Renal pelvis (tissue), 4 donors: ENCODE measurements around the gene EHMT1. TPM values are rescaled to one million over a fixed set of nuclear protein-coding genes. Genes with fewer than 3 reads are reported as not detected.
"Not testable (repeated sequence)": the region's sequence is repeated elsewhere in the genome, so short reads cannot be mapped to it uniquely, and the experiment has no call there.

ENCODE experiments used
- DNase-seq: peaks from one replicate; pipeline ENCODE4 v3.0.0-alpha.2; 2013
- polyA plus RNA-seq, 3 donors: library from polyadenylated mRNA; unstranded; fragments of 120-200 nt; gene quantifications; one replicate each; pipeline ENCODE4 v1.2.1, GENCODE V29; 2013; ENCODE audit not compliant: insufficient read length in 3 of 3

Gene EHMT1
- polyA plus RNA-seq, 3 donors: 80.4 to 83.4 (median 82.8) TPM

DNA sequence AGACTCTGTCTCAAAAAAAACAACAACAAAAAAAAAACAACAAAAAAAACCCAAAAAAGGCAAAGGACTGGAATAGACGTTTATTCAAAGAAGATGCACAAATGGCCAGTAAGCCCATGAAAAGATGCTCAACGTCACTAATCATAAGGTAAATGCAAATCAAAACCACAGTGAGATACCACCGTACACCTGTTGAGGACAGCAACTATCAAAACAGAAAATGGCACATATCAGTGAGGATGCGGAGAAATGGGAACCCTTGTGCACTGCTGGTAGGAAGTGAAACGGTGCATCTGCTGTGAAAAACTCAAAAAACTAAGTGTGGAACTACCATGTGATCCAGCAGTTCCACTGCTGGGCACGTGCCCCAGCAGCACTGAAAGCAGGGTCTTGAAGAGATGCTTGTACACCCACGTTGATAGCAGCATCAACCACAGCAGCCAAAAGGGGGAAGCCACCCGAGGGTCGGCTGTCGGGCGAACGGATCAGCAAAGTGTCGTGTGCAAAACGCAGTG, 119.4 kb downstream of the EHMT1 start:
- not testable (repeated sequence) for DNase-seq

DNA sequence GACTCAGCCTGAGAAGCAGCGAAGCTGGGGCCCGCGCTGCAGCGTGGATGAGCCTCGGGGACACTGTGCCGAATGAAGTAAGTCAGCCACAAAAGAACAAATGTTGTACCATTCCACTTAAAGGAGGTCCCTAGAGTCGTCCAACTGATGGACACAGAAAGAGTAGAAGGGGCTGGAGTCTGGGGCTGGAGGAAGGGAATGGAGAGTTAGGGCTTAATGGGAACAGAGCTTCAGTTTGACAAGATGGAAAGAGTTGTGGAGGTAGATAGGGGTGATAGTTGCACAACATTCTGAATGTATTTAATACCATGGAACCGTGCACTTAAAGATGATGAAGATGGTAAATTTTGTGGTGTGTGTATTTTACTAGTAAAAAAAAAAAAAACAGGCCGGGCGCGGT, 119.9 kb downstream of the EHMT1 start:
- no peak for DNase-seq

DNA sequence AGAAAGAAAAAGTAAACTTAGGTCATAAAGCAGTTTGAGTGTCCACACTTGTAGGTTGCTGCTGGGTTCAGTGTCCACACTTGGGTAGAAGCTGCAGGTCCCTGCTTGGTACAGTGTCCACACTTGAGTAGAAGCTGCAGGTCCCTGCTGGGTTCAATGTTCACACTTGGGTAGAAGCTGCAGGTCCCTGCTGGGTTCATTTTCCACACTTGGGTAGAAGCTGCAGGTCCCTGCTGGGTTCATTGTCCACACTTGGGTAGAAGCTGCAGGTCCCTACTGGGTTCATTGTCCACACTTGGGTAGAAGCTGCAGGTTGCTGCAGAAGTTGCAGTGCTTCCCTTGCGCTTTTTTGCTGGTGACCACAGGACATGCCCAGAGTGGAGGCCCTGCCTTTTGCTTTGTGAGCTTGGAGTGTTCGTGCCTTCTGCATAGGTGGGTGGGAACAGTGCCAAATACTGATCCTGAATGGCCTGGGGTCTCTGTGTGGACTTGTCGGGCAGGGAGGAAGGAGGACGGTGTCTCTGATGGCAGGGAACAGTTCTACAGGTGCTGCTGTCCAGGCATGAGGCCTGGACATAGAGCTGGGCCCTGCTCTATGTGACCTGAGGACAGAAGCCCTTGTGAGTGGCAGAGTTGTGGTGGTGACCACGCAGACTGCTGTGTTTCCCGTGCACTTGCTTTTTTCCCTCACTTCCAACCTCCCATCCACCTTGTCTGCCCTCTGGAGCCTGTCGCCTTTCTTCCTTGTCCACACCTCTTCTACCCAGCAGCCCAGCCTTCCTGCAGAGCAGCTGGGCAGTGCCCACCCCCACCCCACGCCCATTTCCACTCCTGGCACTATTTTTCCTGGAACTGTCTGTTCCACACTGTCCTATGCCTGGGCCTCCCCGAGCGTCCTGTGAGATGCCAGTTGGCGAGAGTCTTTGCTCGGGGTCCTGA, 120.8 kb downstream of the EHMT1 start:
- DNase-seq: no peak

DNA sequence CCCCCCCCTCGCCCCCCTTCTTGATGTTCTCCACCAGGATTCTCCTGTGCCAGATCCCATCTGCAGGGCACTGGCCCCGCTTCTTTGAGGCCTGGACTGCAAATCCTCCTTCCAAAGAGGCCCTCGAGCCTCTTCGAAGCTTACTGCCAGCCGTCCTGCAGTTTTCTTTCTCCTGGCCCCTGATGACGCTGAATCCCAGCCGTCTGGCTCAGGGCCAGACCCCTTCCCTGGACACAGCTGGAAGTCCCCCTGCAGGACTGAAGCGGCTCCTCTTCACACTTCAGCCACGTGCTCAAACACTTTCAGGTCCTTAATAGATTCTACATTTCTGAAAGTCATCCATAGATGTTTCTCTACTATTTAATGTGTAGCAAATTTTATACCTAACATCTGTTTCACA, 121.5 kb downstream of the EHMT1 start:
- DNase-seq: no peak

DNA sequence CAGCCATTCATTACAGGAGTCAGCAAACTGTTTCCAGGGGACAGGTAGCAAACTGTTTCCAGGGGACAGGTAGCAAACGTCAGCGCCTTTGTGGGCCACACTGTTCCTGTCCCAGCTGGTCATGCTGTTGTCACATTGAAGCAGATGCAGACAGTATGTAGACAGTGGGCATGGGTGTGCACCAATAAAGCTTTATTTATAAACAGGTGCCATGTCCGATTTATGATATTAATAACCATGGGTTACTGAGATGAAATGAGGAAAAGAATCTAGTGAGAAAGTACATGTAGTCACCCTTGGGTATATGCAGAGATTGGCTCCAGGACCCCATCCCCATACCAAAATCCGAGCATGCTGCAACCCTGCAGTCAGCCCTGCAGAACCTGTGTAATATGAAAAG, 122.5 kb downstream of the EHMT1 start:
- no peak for DNase-seq

DNA sequence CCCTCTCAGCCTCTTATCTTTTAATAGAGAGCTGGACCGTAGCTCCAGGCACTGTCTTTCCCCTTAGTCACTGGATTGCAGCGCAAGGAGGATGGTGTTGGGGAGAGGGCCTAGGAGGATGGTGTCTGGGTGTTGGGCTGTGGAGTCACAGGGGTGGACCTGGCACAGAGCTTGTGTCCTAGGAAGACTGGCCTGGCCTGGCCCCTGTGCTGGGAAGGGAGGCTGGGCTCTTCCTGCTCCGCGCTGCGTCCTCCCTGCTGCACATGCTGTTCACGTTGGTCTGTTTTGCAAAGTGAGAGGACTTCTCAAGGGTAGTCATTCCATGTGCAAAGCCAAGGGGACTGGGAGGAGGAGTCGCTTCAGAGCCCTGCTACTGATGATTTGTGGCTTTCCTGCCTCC, 123.9 kb downstream of the EHMT1 start:
- no peak for DNase-seq

DNA sequence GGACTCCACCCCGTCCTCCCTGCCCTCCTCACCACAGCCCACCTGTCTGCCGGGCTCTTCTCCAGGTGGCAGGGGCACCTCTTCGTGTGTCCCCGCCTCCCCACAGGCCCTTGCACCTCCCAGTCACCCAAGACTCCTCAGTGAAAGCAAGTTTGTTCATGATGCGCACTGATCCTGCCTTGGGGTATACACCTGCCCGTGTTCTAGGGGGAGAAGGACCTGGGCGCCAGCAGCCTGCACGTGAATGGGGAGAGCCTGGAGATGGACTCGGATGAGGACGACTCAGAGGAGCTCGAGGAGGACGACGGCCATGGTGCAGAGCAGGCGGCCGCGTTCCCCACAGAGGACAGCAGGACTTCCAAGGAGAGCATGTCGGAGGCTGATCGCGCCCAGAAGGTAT, 124.9 kb downstream of the EHMT1 start:
- no peak for DNase-seq

DNA sequence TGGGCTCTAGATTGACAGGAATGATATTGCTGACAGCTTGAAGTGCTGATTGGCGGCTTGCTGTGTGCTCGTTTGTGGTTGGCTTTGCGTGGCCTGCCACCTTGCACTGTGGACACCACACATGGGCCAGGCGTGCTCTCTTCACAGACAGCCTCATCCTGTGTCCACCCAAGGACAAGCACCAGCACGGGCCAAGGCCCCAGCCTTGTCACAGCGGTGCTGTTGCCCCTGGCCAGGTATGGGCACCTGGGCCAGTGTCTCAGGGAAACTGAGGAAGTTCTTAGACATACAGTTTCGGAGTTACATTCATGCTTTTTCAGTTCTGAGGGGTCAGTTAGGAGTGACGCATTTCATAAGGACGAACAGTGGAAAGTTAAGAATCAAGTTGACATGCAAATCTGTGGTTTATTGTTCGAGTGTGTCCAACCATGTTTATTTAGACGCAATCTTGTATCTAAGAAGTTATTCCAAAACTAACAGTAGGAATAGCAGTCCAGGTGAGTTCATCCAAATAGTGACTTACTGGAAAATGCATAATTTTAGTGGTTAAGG, 125.9 kb downstream of the EHMT1 start:
- DNase-seq: no peak

DNA sequence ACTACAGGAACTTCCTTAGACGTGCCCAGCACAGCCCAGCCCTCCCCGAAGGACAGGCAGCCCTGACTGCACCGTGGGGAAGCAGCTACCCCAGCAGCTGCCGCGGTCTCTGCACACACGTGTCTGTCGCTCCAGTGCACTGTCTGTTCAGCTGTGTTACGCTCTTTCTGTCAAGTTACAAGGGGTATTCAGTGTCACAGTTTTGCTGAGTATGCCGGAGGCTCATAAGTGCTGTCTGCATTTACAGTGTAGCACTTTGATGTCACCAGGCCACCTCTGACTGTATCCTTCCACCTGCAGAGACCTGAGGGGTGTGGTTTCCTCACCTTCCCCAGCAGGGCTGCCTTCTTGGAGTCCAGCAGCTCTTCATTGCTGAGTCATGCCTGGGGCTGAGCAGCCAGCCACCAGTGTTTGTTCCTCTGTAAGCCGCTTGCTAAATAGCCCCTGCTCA, 126.8 kb downstream of the EHMT1 start:
- DNase-seq: no peak

DNA sequence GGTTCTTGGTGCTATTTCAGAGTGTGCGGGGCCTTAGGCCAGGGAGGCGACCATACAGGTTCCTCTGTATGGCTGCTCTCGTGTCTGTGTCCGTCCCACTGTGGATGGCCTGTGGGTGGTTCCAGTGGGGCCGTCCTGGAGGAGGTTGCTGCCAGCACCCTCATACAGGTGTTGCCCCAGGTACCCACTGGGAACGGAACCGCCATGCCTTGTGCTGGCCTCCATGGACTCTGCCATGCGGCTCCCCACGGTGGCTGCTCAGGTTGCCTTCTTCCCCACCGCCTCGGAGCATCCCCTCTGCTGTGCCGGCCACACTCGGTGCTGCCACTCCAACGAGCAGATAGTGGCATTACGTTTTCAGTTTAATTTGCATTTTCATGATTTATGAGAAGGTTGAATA, 129.5 kb downstream of the EHMT1 start:
- DNase-seq: no peak

DNA sequence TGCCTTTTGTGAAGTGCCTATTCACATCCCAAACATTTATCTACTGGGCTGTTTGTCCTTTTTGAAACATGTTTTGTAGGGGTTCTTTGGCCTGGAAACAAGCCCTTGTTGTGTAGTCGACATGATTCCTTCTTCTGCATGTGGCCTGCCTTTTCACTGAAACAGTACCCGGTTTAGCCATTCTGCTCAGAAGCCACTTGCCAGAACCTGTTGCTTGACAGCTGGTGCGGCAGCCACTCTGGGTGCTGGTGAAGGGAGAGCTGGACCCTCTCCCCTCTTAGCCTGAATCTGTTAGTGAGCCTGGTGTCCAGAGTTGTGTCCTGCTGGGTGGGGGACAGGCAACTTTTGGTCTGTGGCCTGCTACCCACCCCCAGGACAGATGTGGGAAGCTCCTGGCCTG, 129.9 kb downstream of the EHMT1 start:
- DNase-seq: no peak

DNA sequence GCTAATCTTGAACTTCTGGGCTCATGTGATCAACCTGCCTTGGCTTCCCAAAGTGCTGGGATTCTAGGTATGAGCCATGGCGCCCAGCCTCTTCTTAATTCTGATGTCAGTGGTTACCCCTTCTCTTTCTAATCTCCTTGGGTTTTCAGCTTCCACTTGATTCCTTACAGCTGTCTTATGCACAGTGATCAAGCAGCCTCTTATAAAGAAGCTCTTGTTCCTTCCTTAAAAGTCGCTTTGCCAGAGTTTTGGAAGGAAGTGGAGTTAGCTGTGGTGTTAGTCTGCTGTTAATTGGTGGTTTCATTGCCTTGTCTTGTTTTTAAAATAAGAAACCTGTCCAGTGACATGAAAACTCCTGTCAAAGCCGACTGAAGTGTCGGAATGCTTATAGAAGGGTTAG, 130.7 kb downstream of the EHMT1 start:
- DNase-seq: no peak

DNA sequence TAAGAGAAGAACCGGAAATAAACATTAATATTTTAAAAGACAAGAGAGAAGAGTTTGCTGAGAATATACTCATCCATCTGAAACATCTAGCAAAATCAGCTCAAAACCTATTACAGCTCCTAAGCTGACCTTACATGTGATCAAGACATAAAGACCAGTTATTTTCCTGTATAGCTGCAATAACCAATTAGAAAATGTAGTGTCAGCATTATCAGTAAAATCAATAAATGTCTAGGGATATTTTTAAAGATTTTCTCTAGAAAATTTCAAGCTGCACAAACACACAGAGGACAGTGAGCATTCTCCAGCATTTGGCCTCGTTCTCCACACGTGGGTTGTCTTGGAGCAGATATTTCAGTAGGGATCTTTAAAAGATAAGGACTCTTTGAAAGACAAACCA, 131.2 kb downstream of the EHMT1 start:
- no peak for DNase-seq

DNA sequence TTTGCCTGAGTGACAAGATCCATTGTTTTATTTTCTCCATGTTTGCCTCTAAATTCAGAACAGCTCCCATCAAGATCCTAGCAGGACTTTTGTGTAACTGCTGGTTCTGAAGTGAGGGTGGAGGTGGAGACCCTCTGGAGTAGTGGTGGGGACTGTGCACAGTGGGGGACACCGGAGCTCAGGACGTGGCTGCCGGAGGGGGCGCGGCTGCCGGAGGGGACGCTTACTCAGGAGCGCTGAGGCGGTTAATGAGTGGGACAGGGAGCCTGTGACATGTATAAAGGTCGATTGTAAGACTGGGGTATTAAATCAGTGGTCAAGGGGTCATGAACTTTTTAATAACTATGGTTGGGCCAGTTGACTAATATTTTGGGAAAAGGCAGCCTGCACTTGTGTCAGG, 131.8 kb downstream of the EHMT1 start:
- no peak for DNase-seq

DNA sequence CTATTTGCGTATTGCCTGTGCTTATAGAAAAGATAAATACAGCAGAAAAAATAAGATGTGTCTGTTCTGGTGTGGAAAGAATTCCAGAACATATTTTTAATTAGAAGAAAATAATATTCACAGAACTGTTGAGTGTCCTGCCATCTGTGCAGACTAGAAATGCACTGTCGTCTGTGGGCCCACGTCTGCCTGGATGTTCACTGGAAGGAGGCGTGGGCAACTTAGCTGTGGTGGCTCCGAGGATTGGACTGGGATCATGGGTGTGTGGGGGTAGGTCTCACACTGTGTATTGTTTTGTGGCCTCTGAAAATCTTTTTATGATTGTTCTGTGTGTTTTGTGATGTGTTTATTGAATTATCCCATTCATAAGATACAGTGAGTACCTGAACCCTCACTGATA, 132.8 kb downstream of the EHMT1 start:
- DNase-seq: no peak

DNA sequence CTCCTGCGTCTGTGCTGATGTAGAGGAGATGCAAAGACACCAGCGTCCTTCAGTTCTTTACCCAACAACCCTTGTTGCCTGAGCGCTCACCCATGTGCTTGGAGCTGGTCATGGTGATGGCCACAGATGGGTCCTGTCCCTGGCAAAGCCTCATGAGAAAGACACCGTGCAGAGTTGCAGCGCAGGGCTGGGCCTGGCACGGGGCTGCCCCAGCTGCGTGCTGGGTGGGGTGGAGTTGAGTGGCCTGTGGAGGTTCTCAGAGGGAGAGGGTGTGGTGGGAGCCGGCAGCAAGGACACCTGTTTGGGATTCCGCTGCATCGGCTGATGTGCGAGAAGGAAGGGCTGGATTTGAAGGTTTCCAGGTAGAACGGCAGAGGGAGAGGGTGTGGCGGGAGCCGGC, 133.6 kb downstream of the EHMT1 start:
- no peak for DNase-seq

DNA sequence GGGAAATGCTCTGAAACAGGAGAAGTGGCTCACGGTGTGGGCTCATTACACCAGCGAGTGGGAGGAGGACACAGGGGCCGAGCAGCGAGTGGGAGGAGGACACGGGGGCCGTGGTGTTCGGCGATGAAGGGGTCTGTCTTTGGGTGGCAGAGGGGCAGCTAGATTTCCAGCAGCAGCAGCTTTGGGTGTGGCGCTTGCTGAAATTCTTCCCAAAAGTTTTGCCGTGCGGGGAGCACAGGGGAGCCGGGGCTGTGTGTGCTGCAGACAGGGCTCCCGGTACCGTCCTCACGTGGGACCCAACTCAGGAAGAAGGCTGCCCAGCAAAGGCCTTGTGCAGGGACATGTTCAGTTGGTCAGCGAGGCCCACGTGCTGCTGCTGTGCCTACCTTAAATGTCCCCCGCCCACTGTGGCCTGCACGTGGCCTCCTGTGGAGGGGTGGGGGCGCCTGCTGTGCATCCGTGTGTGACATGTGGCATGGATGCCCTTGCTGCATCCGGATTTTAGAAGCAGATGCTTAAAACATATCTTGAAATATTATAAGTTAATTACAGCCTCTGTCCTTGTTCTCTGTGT, 134.5 kb downstream of the EHMT1 start:
- no peak for DNase-seq

DNA sequence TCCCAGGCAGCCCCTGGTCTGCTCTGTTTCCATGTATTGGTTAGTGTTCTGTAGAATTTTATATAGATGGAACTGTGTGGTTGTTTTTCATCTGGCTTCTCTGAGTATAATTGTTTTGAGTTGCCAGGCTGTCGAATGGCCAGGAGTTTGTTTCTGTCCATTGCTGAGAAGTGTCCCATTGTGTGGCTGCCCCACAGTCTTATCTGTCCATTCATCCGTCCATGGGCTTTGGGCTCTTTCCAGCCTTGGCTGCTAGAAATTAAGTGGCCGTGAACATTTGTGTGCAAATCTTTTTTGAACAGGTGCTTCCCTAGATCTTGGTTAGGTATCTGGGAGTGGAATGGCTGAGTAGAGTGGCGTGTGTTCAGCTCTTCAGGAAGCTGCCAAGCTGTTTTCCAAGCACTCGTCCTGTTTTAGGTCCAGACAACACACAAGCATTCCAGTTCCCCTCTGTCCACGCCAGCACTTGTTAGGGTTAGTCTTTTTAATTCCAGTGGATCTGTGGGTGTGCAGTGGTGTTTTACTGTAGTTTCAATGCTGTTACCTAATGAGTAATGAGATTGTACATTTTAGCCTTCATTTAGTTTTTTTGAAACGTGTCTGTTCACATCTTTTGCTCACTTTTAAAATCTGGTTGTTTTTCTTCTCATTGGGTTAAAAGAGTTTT, 136.6 kb downstream of the EHMT1 start:
- DNase-seq: no peak

DNA sequence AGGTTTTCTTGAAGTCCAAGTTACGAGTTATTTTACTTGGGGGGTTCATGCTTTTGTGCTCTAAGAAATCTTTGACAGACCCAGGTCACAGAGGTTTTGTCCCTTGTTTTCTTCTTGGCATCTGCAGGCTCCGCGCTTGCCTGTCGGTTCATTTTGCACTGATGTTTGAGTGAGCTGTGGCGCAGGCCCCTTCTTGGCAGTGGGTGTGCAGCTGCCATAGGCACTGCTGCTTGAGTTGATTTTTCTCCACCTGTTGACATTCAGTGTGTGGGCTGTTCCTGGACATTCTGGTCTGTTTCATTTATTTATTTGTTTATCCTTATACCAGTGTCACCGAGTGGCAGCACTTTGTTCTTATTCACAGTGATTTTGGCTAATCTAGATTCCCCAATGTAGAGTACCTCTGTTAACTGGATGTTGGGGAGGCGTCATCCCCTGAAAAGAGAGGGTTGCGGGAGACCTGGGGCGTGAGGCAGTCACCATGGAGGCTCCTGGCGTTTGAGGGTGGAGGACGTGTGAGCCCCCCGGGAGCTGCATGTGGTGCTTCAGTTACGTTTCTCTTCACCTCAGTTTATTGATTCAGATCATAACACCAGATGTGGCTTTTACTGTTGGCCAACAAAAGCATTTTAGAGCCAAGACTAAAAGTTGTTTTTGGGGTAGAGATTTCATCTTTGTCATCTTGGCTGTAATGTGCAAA, 137.4 kb downstream of the EHMT1 start:
- no peak for DNase-seq

DNA sequence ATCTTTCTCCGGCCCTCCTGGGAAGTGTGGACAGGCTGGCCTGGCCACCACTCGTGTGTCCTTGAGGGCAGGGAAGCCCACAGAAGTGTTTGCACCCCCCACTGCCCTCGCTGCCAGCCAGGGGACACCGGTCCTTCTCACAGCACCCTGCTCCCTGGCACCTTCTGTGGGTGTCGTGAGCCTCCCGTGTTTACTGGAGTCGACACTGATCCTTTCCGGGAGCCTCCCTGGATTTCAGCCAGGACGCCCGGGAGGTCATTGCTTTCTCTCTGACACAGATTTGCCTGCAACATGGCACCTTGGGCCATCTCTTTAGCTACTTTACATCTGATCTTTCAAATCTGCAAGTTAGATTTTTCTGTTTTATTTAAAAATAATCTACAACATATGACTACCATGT, 138.3 kb downstream of the EHMT1 start:
- DNase-seq: no peak

DNA sequence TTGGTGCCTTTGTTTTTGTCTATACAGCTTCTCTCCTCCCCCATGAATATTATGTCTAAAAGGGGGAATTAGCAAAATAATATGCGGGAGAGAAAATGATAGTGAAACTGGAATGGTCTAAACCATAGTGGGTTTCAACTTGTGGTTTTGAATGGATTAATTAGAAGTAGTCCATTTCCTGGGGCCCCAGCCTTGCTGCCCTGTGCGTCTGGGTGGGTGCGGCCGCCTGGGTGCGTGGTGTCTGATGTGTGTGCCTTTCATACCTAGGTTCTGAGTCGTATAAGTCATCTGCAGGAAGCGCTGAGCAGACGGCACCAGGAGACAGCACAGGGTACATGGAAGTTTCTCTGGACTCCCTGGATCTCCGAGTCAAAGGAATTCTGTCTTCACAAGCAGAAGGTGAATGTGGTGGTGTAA, 138.8 kb downstream of the EHMT1 start:
- DNase-seq: no peak

DNA sequence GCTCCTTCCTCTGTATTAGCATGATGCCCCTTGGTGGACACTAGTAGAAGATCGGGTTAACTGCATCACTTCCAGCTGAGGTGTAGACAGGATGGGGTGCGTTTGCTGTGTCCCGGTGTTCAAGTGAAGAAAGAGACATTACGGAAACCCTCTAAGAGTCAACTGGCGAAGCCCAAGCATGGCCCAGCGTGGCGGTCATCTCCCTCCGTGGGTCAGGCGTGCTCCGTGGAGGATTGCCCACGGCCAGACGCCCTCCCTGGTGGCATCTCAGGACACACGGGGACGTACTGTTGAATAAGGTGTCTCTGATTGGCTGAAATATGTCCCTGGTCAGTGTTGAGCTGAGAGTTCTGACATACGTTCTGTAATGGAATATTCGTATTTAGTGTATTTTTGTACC, 139.3 kb downstream of the EHMT1 start:
- no peak for DNase-seq
